HEK293 (cell line): ENCODE measurements around the gene TBC1D30.

Experiments used
- CTCF ChIA-PET: fragments of 350-600 bp; formaldehyde crosslinking; extraction: SDS; loops from one replicate; lab custom pipeline; 2021; ENCODE audit warnings: antibody characterized with exemption; lab: Yijun Ruan, JAX
- POLR2A ChIA-PET: fragments of 300-600 bp; formaldehyde crosslinking; extraction: SDS; loops from one replicate; lab custom pipeline; 2020; ENCODE audit warnings: antibody characterized with exemption, inconsistent platforms; lab: Yijun Ruan, JAX
- H3K27ac ChIP-seq: fragments of 200-500 bp; sonication (Bioruptor generic); 2 replicates; pipeline ENCODE4 v1.5.1; 2014; ENCODE audit warnings: low read depth, low read length, control low read depth, inconsistent platforms; ENCODE audit errors: extremely low read depth
- H3K36me3 ChIP-seq, 2 experiments: fragments of 200-500 bp in 1 of 2; sonication (Bioruptor generic) in 1 of 2; 1 replicate in 1 of 2; 2 replicates in 1 of 2; pipeline ENCODE4 v1.5.1; 2014 to 2017; ENCODE audit warnings: inconsistent platforms in 2 of 2, low read length in 2 of 2; ENCODE audit not compliant: control insufficient read depth in 2 of 2, insufficient read depth in 1 of 2
- H3K4me1 ChIP-seq: fragments of 200-500 bp; sonication (Bioruptor generic); 2 replicates; pipeline ENCODE4 v1.5.1; 2014; ENCODE audit warnings: mild to moderate bottlenecking, low read length, inconsistent platforms; ENCODE audit not compliant: control insufficient read depth, insufficient read depth
- H3K4me3 ChIP-seq: 2 replicates; pipeline ENCODE4 v1.5.1; 2011; ENCODE audit warnings: low read depth, mild to moderate bottlenecking, control low read depth, low read length, moderate library complexity
- H3K9me3 ChIP-seq: fragments of 200-500 bp; sonication (Bioruptor generic); 2 replicates; pipeline ENCODE4 v1.5.1; 2014; ENCODE audit warnings: low read depth, low read length, inconsistent platforms; ENCODE audit not compliant: control insufficient read depth, insufficient read depth
- KLF17 ChIP-seq: fragments of 450-650 bp; formaldehyde crosslinking; IDR thresholded peaks from 2 replicates; pipeline ENCODE4 v1.5.1; 2016; ENCODE audit warnings: missing biosample characterization, missing genetic modification characterization
- PRDM1 ChIP-seq: fragments of 450-650 bp; formaldehyde crosslinking; IDR thresholded peaks from 2 replicates; pipeline ENCODE4; 2016; ENCODE audit warnings: missing biosample characterization, missing genetic modification characterization
- SCRT2 ChIP-seq: fragments of 450-650 bp; formaldehyde crosslinking; IDR thresholded peaks from 2 replicates; pipeline ENCODE4 v1.5.1; 2016; ENCODE audit warnings: missing biosample characterization, missing genetic modification characterization
- TRIM28 ChIP-seq: IDR thresholded peaks from 2 replicates; pipeline ENCODE4 v1.6.1; 2011; ENCODE audit warnings: low read length, control low read depth, borderline replicate concordance
- ZBTB44 ChIP-seq: fragments of 450-650 bp; IDR thresholded peaks from 2 replicates; pipeline ENCODE4 v1.5.1; 2018; ENCODE audit warnings: missing biosample characterization, mild to moderate bottlenecking, missing genetic modification characterization
- ZNF112 ChIP-seq: fragments of 450-650 bp; formaldehyde crosslinking; IDR thresholded peaks from 2 replicates; pipeline ENCODE4 v1.5.0; 2017; ENCODE audit warnings: missing biosample characterization, missing genetic modification characterization
- ZNF155 ChIP-seq: fragments of 450-650 bp; formaldehyde crosslinking; IDR thresholded peaks from 2 replicates; pipeline ENCODE4 v1.5.1; 2016; ENCODE audit warnings: missing biosample characterization, missing genetic modification characterization
- ZNF211 ChIP-seq: fragments of 450-650 bp; formaldehyde crosslinking; IDR thresholded peaks from 2 replicates; pipeline ENCODE4 v1.5.1; 2016; ENCODE audit warnings: low read depth, missing biosample characterization, missing genetic modification characterization
- ZNF266 ChIP-seq: fragments of 450-650 bp; formaldehyde crosslinking; IDR thresholded peaks from 2 replicates; pipeline ENCODE4 v1.5.1; 2016; ENCODE audit warnings: missing biosample characterization, missing genetic modification characterization, low read depth
- ZNF274 ChIP-seq, 2 experiments: fragments of 200-500 bp in 1 of 2; fragments of 450-650 bp in 1 of 2; sonication (Bioruptor generic) in 1 of 2; formaldehyde crosslinking in 1 of 2; IDR thresholded peaks; 2 replicates each; pipeline versions ENCODE4 v1.5.1 to v1.6.1; 2014 to 2016; ENCODE audit warnings: borderline replicate concordance in 1 of 2, inconsistent platforms in 1 of 2, low read length in 1 of 2, missing biosample characterization in 1 of 2, missing genetic modification characterization in 1 of 2
- ZNF350 ChIP-seq: fragments of 450-650 bp; formaldehyde crosslinking; IDR thresholded peaks from 2 replicates; pipeline ENCODE4 v1.5.0; 2017; ENCODE audit warnings: missing biosample characterization, mild to moderate bottlenecking, missing genetic modification characterization
- ZNF423 ChIP-seq: fragments of 450-650 bp; formaldehyde crosslinking; IDR thresholded peaks from 2 replicates; pipeline ENCODE4 v1.5.1; 2016; ENCODE audit warnings: missing biosample characterization, missing genetic modification characterization
- ZNF48 ChIP-seq: fragments of 450-650 bp; formaldehyde crosslinking; IDR thresholded peaks from 2 replicates; pipeline ENCODE4 v1.5.1; 2016; ENCODE audit warnings: missing biosample characterization, missing genetic modification characterization
- ZNF488 ChIP-seq: fragments of 450-650 bp; formaldehyde crosslinking; IDR thresholded peaks from 2 replicates; pipeline ENCODE4 v1.5.1; 2016; ENCODE audit warnings: missing biosample characterization, missing genetic modification characterization
- ZNF707 ChIP-seq: fragments of 450-650 bp; formaldehyde crosslinking; IDR thresholded peaks from 2 replicates; pipeline ENCODE4 v1.5.1; 2016; ENCODE audit warnings: missing biosample characterization, missing genetic modification characterization
- ZNF768 ChIP-seq: fragments of 450-650 bp; formaldehyde crosslinking; IDR thresholded peaks from 2 replicates; pipeline ENCODE4 v1.5.1; 2018; ENCODE audit warnings: missing biosample characterization, mild to moderate bottlenecking, missing genetic modification characterization
- TF ChIP-seq, protein P1 (sequence below): IDR thresholded peaks from 2 replicates; pipeline ENCODE4 v1.6.1; 2011; ENCODE audit warnings: mild to moderate bottlenecking, low read depth, low read length, borderline replicate concordance

The TBC1D30 gene

DNA sequence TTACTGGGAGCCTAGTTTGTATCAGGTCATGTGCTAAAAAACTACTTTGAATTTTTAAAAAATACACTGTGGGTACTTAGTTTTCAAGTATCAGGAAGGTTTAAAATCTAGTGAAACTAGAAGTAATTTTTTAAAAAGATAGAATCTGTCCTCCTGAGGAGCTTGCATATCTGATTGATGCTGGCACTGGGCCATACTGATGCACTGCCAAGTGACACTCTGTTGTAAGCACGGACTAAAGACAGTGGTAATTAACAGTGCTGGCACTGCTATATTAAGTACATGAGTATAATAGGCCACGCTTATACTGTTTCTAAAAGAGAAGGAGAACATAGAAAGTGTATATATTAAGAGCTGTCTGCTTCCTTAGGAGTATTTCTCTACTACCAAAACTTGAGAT lies 10.0 kb upstream of the TBC1D30 start:
- Histone ChIP-seq H3K4me1 (peaks cover 10% of the 10 kb centered on the region; the same call in 1 of the 2 replicates), H3K9me3 (no peaks in the 10 kb centered on the region), H3K4me3 (no peak overlapping the region), H3K27ac (no peak overlapping the region), H3K36me3 (no peaks in the 10 kb centered on the region; a peak in 1 of 3 replicates)
- TF ChIP-seq ZNF707 (tag by site-specific recombination) (no peak), ZNF266 (no peak), ZNF48 (tag by site-specific recombination) (no peak)
- ChIA-PET POLR2A (no interaction called here), CTCF (interaction anchor here (0.7 to 1.1 kb wide), 3 partner anchors 18 to 971 kb away, joined by 3 read pairs; no protein-coding TSS in a partner anchor)

GRCh38 chr12:64819816-64820402 lies 4.5 kb upstream of the TBC1D30 start:
- H3K27ac ChIP-seq: no peak overlapping the region
- H3K9me3 ChIP-seq: no peaks in the 10 kb centered on the region; the same call in 1 of the 2 replicates
- H3K36me3 ChIP-seq: no peaks in the 10 kb centered on the region
- no peak for TF ChIP-seq TRIM28
- no peak for TF ChIP-seq ZBTB44 (tag by site-specific recombination)
- TF ChIP-seq ZNF768 (tag by site-specific recombination): no peak
- no peak for TF ChIP-seq PRDM1 (tag by site-specific recombination)
- no peak for TF ChIP-seq ZNF274 (IDR thresholded peaks at IDR 0.05; ENCODE audit: low read length)
- no peak for TF ChIP-seq ZNF274 (tag by site-specific recombination; IDR thresholded peaks at IDR 0.05; ENCODE audit: borderline replicate concordance)
- TF ChIP-seq ZNF350 (tag by site-specific recombination): no peak
- no peak for TF ChIP-seq ZNF211 (tag by site-specific recombination)
- TF ChIP-seq ZNF423 (tag by site-specific recombination): no peak
- TF ChIP-seq ZNF155 (tag by site-specific recombination): no peak
- no peak for TF ChIP-seq SCRT2 (tag by site-specific recombination)
- TF ChIP-seq KLF17 (tag by site-specific recombination): no peak
- TF ChIP-seq, protein P1, sequence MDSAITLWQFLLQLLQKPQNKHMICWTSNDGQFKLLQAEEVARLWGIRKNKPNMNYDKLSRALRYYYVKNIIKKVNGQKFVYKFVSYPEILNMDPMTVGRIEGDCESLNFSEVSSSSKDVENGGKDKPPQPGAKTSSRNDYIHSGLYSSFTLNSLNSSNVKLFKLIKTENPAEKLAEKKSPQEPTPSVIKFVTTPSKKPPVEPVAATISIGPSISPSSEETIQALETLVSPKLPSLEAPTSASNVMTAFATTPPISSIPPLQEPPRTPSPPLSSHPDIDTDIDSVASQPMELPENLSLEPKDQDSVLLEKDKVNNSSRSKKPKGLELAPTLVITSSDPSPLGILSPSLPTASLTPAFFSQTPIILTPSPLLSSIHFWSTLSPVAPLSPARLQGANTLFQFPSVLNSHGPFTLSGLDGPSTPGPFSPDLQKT: no peak
- no peak for TF ChIP-seq ZNF112
- TF ChIP-seq ZNF488 (tag by site-specific recombination): no peak
- H3K4me1 ChIP-seq: no peaks in the 10 kb centered on the region; the same call in 1 of the 2 replicates
- POLR2A ChIA-PET: interaction anchor here (0.7 kb wide), 2 partner anchors 115 to 283 kb away, joined by 5 to 8 read pairs; no protein-coding TSS in a partner anchor
- H3K4me3 ChIP-seq: no peak overlapping the region
- CTCF ChIA-PET: interaction anchor here (0.7 to 2.6 kb wide), 2 partner anchors 19 to 648 kb away, joined by 3 to 10 read pairs; no protein-coding TSS in a partner anchor
